GM21367 (cell line): Measurements from ENCODE around the gene DHX35.

Experiments used
- ATAC-seq: cut with Tn5 transposase; IDR thresholded peaks from one replicate; pipeline ENCODE4 v1.9.1; 2021; ENCODE audit not compliant: unreplicated experiment

Gene DHX35

GRCh38 chr20:39019027-39019426 is 56.9 kb downstream of the DHX35 start:
- no peak for ATAC-seq

- ATAC-seq, result peak; percentile 73
These were observed 57.7 kb downstream of the DHX35 start for GRCh38 chr20:39019805-39020325.

- ATAC-seq, result no peak
These were observed 59.6 kb downstream of the DHX35 start for GRCh38 chr20:39021748-39022147.

- ATAC-seq, result no peak
These were observed 63.7 kb downstream of the DHX35 start for GRCh38 chr20:39025883-39026282.

- no peak for ATAC-seq
These were observed 67.2 kb downstream of the DHX35 start for GRCh38 chr20:39029364-39029763.

GRCh38 chr20:39032997-39033396 is 70.9 kb downstream of the DHX35 start:
- ATAC-seq, result no peak

GRCh38 chr20:39036011-39036410 is 73.9 kb downstream of the DHX35 start:
- ATAC-seq, result no peak

- no peak for ATAC-seq
These were observed 74.7 kb downstream of the DHX35 start for GRCh38 chr20:39036851-39037250.

- ATAC-seq, result no peak
These were observed 75.9 kb downstream of the DHX35 start for GRCh38 chr20:39038047-39038446.

- ATAC-seq, result no peak
These were observed 76.4 kb downstream of the DHX35 start for GRCh38 chr20:39038495-39038894.

- ATAC-seq, result no peak
These were observed 77.1 kb downstream of the DHX35 start for GRCh38 chr20:39039261-39039660.

GRCh38 chr20:39040116-39040515 is 78.0 kb downstream of the DHX35 start:
- no peak for ATAC-seq

GRCh38 chr20:39041067-39041466 is 78.9 kb downstream of the DHX35 start:
- ATAC-seq, result no peak

GRCh38 chr20:39042279-39043150 is 80.4 kb downstream of the DHX35 start:
- no peak for ATAC-seq

GRCh38 chr20:39044501-39044900 is 82.4 kb downstream of the DHX35 start:
- no peak for ATAC-seq

- no peak for ATAC-seq
These were observed 83.5 kb downstream of the DHX35 start for GRCh38 chr20:39045676-39046075.

- no peak for ATAC-seq
These were observed 85.4 kb downstream of the DHX35 start for GRCh38 chr20:39047417-39047985.

- peak; percentile 68 for ATAC-seq
These were observed 86.0 kb downstream of the DHX35 start for GRCh38 chr20:39048000-39048696.

- no peak for ATAC-seq
These were observed 87.0 kb downstream of the DHX35 start for GRCh38 chr20:39049148-39049547.

- ATAC-seq, result peak; percentile 64
These were observed 87.8 kb downstream of the DHX35 start for GRCh38 chr20:39049684-39050554.

GRCh38 chr20:39050555-39050902 is 88.4 kb downstream of the DHX35 start:
- ATAC-seq, result no peak
